ENCODE measurements around the gene DAPK2. TPM values are rescaled to one million over a fixed set of nuclear protein-coding genes. Genes with fewer than 3 reads are reported as not detected.

Gene DAPK2
- total RNA-seq, 4 donors from 2014 or later: 13.1 to 30.8 (median 26.4) TPM

DNA sequence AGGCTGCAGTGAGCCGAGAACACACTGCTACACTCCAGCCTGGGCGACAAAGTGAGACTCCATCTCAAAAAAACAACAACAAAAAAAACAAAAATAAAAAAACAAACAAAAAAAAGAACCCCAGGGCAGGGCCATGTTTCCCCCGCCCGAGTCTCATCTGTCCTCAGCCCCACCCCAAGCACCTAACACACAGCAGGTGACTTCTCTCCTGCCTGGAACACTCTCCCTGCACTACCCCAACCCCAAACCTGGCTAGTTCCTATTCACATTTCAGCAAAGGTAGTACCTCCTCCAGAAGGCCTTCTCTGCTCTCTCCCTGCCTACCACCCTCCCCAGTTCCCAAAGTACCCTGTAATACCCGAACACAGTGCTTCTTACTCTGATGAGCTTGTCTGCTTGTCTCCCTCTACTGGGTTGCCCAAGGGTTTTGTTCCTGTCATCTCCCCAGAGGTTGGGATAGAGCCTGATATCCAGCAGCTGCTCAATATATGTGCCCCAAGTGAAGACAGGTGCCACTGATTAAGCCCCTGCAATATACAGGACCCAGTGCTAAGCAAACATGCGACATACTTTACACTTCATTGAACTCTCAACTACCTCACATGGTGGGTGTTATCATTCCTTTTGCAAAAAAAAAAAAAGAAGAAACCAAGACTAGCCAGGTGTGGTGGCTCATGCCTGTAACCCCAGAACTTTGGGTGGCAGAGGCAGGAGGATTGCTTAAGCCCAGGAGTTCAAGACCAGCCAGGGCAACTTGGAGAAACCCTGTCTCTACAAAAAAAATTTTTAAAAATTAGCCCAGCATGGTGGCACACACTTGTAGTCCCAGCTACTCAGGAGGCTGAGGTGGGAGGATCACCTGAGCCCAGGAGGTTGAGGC, 103.6 kb downstream of the DAPK2 start:
- no peak overlapping the region for H3K27ac ChIP-seq
- no peaks in the 10 kb centered on the region for H3K27me3 ChIP-seq
- no peak for DNase-seq (ENCODE audit: low spot score in 2 of 2)
- no peak overlapping the region for H3K4me3 ChIP-seq
- no peaks in the 10 kb centered on the region for H3K36me3 ChIP-seq
- peaks cover 42% of the 10 kb centered on the region for H3K4me1 ChIP-seq
- TF ChIP-seq EP300 (IDR thresholded peaks at IDR 0.05) (no peak), POLR2A (IDR thresholded peaks at IDR 0.05) (no peak), POLR2AphosphoS5 (IDR thresholded peaks at IDR 0.05) (no peak)
- TF ChIP-seq, protein P1, sequence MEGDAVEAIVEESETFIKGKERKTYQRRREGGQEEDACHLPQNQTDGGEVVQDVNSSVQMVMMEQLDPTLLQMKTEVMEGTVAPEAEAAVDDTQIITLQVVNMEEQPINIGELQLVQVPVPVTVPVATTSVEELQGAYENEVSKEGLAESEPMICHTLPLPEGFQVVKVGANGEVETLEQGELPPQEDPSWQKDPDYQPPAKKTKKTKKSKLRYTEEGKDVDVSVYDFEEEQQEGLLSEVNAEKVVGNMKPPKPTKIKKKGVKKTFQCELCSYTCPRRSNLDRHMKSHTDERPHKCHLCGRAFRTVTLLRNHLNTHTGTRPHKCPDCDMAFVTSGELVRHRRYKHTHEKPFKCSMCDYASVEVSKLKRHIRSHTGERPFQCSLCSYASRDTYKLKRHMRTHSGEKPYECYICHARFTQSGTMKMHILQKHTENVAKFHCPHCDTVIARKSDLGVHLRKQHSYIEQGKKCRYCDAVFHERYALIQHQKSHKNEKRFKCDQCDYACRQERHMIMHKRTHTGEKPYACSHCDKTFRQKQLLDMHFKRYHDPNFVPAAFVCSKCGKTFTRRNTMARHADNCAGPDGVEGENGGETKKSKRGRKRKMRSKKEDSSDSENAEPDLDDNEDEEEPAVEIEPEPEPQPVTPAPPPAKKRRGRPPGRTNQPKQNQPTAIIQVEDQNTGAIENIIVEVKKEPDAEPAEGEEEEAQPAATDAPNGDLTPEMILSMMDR (IDR thresholded peaks at IDR 0.05): no peak
- 91% methylated on average over 6 of the region's 6 CpGs for WGBS
- no peaks in the 10 kb centered on the region for H3K9me3 ChIP-seq

DNA sequence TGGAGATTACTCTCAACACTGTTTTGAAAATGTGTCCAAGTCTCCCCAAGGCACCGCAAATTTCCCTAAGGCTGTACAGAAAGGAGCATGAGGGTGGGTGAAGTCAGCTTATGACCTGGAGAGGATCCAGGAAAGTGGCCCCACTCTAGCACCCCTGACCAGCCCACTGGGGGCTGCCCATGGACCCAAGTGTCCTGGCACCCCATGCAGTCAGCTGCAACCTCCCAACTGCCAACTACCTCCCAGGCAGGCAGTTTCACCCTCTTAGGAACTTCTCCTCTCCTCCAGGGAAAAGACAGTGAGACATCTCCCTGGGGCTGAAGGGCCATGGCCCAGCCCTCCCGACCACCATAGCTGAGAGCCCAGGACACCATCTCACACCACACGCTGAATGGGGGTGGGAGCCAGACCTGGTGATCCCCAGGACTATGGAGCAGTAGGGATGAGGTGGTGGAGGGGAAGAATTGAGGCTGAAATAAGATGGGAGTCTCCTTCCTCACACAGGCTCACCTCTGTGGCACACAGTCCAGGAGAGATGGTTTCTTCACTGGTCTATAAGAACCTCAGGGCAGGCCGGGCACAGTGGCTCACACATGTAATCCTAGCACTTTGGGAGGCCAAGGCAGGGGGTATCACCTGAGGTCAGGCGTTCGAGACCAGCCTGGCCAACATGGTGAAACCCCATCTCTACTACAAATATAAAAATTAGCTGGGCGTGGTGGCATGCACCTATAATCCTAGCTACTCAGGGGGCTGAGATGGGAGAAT, 104.4 kb downstream of the DAPK2 start:
- WGBS: 89% methylated on average over 7 of the region's 7 CpGs
- H3K27ac ChIP-seq: no peak overlapping the region
- H3K36me3 ChIP-seq: no peaks in the 10 kb centered on the region
- H3K4me1 ChIP-seq: peaks cover 42% of the 10 kb centered on the region
- no peak for DNase-seq (ENCODE audit: low spot score in 2 of 2)
- no peak overlapping the region for H3K4me3 ChIP-seq
- no peaks in the 10 kb centered on the region for H3K9me3 ChIP-seq
- TF ChIP-seq EP300 (IDR thresholded peaks at IDR 0.05): no peak
- no peak for TF ChIP-seq POLR2A (IDR thresholded peaks at IDR 0.05)
- no peak for TF ChIP-seq POLR2AphosphoS5 (IDR thresholded peaks at IDR 0.05)
- TF ChIP-seq, protein P1 (IDR thresholded peaks at IDR 0.05): no peak
- H3K27me3 ChIP-seq: no peaks in the 10 kb centered on the region

DNA sequence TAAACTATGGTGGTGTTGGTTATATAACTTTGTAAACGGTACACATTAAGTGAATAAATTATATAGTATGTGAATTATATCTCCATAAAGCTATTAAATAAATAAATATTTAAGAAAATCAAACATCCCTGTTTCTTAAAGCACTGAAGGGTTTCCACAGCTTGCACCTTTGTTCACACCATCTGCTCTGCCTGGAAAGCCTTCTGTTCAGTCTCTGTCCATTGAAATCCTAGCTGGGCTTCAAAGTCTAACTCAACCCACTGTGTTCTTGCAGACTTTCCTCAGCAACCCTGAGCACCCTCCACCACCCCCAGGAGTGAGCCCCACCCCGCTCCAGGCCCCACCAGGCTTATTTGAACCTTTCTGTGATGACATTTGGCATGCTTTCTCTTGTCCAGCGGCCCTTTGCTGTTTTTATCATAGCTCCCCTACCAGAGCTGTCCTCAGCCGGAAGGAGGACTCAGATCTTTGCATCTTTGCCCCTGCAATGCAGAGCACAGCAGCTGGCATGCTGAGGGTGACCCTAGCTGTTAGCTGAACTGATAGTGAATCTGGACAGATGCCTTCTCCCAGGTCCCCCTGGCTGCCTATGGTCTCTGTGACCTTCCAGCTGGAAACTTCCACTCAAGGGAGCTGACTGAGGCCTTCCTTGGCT, 105.2 kb downstream of the DAPK2 start:
- WGBS: 69% methylated on average over 4 of the region's 4 CpGs
- H3K27ac ChIP-seq: no peak overlapping the region
- H3K4me3 ChIP-seq: no peak overlapping the region
- DNase-seq (ENCODE audit: low spot score in 2 of 2): no peak
- no peaks in the 10 kb centered on the region for H3K27me3 ChIP-seq
- H3K4me1 ChIP-seq: peaks cover 39% of the 10 kb centered on the region
- TF ChIP-seq, protein P1 (IDR thresholded peaks at IDR 0.05): no peak
- TF ChIP-seq POLR2AphosphoS5 (IDR thresholded peaks at IDR 0.05) (no peak), POLR2A (IDR thresholded peaks at IDR 0.05) (no peak), EP300 (IDR thresholded peaks at IDR 0.05) (no peak)
- H3K9me3 ChIP-seq: no peaks in the 10 kb centered on the region
- H3K36me3 ChIP-seq: no peaks in the 10 kb centered on the region

DNA sequence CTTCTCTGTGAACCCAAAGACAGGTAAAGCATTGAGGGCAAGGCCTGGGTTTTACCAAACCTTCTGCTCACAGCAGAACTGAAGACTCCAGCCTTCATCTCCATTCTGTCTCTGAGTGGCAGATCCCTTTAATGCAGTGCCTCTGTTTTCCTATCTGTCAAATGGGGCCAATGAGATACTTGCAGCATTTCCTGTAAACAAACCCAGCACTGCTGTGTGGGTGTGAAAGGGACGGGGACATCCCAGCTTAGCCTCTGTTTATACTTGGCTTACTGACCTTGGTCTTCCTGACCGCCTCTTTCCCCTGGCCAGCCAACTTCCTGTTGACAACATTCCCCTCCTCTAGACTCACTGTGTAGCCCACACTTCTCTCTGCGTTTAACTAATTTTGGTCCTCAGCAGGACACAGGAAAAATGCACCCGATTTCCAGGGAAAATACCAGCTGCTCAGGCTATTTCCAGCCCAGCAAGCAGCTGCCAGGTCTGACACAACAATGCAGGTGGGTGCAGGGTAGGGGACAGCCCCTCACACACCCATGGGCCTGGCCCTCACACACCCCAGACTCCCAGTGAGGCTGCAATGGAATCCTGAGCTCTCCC, 106.7 kb downstream of the DAPK2 start:
- no peak overlapping the region for H3K4me3 ChIP-seq
- no peak for DNase-seq (ENCODE audit: low spot score in 2 of 2)

More for the DNA sequence above, 106.7 kb downstream of the DAPK2 start:
- no peaks in the 10 kb centered on the region for H3K9me3 ChIP-seq
- H3K27ac ChIP-seq: peak overlapping the region; percentile 17
- H3K36me3 ChIP-seq: no peaks in the 10 kb centered on the region
- no peak for TF ChIP-seq POLR2AphosphoS5 (IDR thresholded peaks at IDR 0.05)
- TF ChIP-seq, protein P1 (IDR thresholded peaks at IDR 0.05): no peak
- TF ChIP-seq POLR2A (IDR thresholded peaks at IDR 0.05): no peak
- TF ChIP-seq EP300 (IDR thresholded peaks at IDR 0.05): no peak
- 33% methylated on average over 4 of the region's 4 CpGs for WGBS
- peaks cover 28% of the 10 kb centered on the region for H3K4me1 ChIP-seq
- no peaks in the 10 kb centered on the region for H3K27me3 ChIP-seq
